HepG2 (cell line): Measurements from ENCODE around the gene SNX3. TPM values are rescaled to one million over a fixed set of nuclear protein-coding genes. Genes with fewer than 3 reads are reported as not detected.

ENCODE experiments used
- ATAC-seq: fragments of 200-7000 bp; cut with Tn5 transposase; 3 replicates; pipeline ENCODE4 v1.9.1; 2020; ENCODE audit warnings: mild to moderate bottlenecking, moderate library complexity
- BruUV-seq: library from RNA; stranded (reverse); fragments of 400-500 nt; replicated peaks from 2 replicates; lab custom pipeline; 2021; lab: Mats Ljungman, UMichigan
- CTCF ChIA-PET: fragments of 300-600 bp; formaldehyde crosslinking; extraction: SDS; loops from one replicate; lab custom pipeline; 2021; ENCODE audit warnings: low total read pairs, inconsistent platforms, low intra/inter-chr PET ratio; lab: Yijun Ruan, JAX
- POLR2A ChIA-PET: fragments of 350-600 bp; sonication (Branson Sonifier 250); formaldehyde crosslinking; loops from one replicate; lab custom pipeline; 2020; ENCODE audit warnings: antibody characterized with exemption, inconsistent platforms; lab: Yijun Ruan, JAX
- DNase-seq: peaks from one replicate; pipeline ENCODE4 v3.0.0-alpha.2; 2015; ENCODE audit warnings: low spot score
- FAIRE-seq: peaks from 3 replicates; lab custom pipeline; 2011; peaks lifted over from hg19 to GRCh38; lab: Jason Lieb, UNC
- H2AFZ ChIP-seq: one replicate; pipeline ENCODE4 v1.6.1; 2011; ENCODE audit warnings: low read length, inconsistent platforms
- H3K27ac ChIP-seq: fragments of 300-600 bp; 3 replicates; pipeline ENCODE4 v1.8.0; 2011; ENCODE audit warnings: mixed run types, mild to moderate bottlenecking, mixed read lengths, low read length, inconsistent platforms; ENCODE audit not compliant: insufficient read depth; ENCODE audit errors: extremely low read length
- H3K27me3 ChIP-seq, 2 experiments: fragments of 200-600 bp in 1 of 2; 2 replicates in 1 of 2; 3 replicates in 1 of 2; pipeline versions ENCODE4 v1.6.0 to v1.8.0; 2011; ENCODE audit warnings: low read length in 2 of 2, mild to moderate bottlenecking in 2 of 2, moderate library complexity in 2 of 2, inconsistent platforms in 1 of 2; ENCODE audit not compliant: insufficient read depth in 2 of 2, control insufficient read depth in 1 of 2
- H3K36me3 ChIP-seq, 2 experiments: fragments of 200-600 bp in 1 of 2; replicated peaks in 1 of 2; 2 replicates in 1 of 2; 3 replicates in 1 of 2; pipeline versions ENCODE4 v1.5.1 to v1.8.0; 2011; ENCODE audit warnings: low read length in 2 of 2, inconsistent platforms in 1 of 2; ENCODE audit not compliant: insufficient read depth in 2 of 2, control insufficient read depth in 1 of 2
- H3K4me1 ChIP-seq: 2 replicates; pipeline ENCODE4 v1.5.1; 2012; ENCODE audit warnings: low read length, inconsistent platforms; ENCODE audit not compliant: insufficient read depth
- H3K4me2 ChIP-seq: 2 replicates; pipeline ENCODE4 v1.6.0; 2011; ENCODE audit warnings: low read depth, low read length, inconsistent platforms
- H3K4me3 ChIP-seq, 3 experiments: fragments of 200-600 bp in 1 of 3; sonication (generic), shearing (Covaris generic) in 1 of 3; replicated peaks in 1 of 3; 2 replicates each; pipeline ENCODE4 v1.5.1; 2011 to 2016; ENCODE audit warnings: low read length in 3 of 3, inconsistent platforms in 2 of 3, low read depth in 2 of 3, mild to moderate bottlenecking in 2 of 3, control low read depth in 1 of 3, mixed read lengths in 1 of 3; ENCODE audit not compliant: insufficient read depth in 1 of 3
- H3K79me2 ChIP-seq: one replicate; pipeline ENCODE4 v1.6.1; 2011; ENCODE audit warnings: low read length, inconsistent platforms; ENCODE audit not compliant: insufficient read depth
- H3K9ac ChIP-seq: 2 replicates; pipeline ENCODE4 v1.6.0; 2011; ENCODE audit warnings: mild to moderate bottlenecking, low read depth, low read length, inconsistent platforms; ENCODE audit not compliant: insufficient read depth
- H3K9me3 ChIP-seq: 2 replicates; pipeline ENCODE4 v1.5.1; 2012; ENCODE audit warnings: mild to moderate bottlenecking, low read length
- H4K20me1 ChIP-seq: 2 replicates; pipeline ENCODE4 v1.6.0; 2011; ENCODE audit warnings: inconsistent platforms, mild to moderate bottlenecking, low read length, moderate library complexity; ENCODE audit not compliant: insufficient read depth
- AGO1 ChIP-seq: fragments of 200-400 bp; formaldehyde crosslinking; IDR thresholded peaks from 2 replicates; pipeline ENCODE4 v1.6.1; 2017; ENCODE audit warnings: mild to moderate bottlenecking, low read depth, low read length, moderate library complexity; ENCODE audit not compliant: poor library complexity, severe bottlenecking
- ATF7-NPFF ChIP-seq: sonication (generic); formaldehyde crosslinking; IDR thresholded peaks from 2 replicates; pipeline ENCODE4 v1.8.1; 2023; ENCODE audit warnings: mild to moderate bottlenecking, low read depth, missing genetic modification reagents, moderate library complexity
- HMG20A ChIP-seq: IDR thresholded peaks from 2 replicates; pipeline ENCODE4 v1.6.1; 2016; ENCODE audit warnings: borderline replicate concordance
- ZBTB20 ChIP-seq: sonication (generic); formaldehyde crosslinking; IDR thresholded peaks from 2 replicates; pipeline ENCODE4 v1.8.1; 2023; ENCODE audit warnings: missing genetic modification reagents, low read depth, mild to moderate bottlenecking, borderline replicate concordance
- ZBTB7A ChIP-seq: sonication (generic); formaldehyde crosslinking; IDR thresholded peaks from 2 replicates; pipeline ENCODE4 v1.8.0; 2022; ENCODE audit warnings: mild to moderate bottlenecking, missing genetic modification reagents
- ZNF326 ChIP-seq: sonication (generic); formaldehyde crosslinking; IDR thresholded peaks from 2 replicates; pipeline ENCODE4 v1.4.0; 2020; ENCODE audit warnings: missing genetic modification reagents, borderline replicate concordance
- ZNF7 ChIP-seq: IDR thresholded peaks from 2 replicates; pipeline ENCODE4 v1.6.1; 2016; ENCODE audit warnings: missing biosample characterization, missing genetic modification reagents
- ZSCAN31 ChIP-seq: sonication (generic); formaldehyde crosslinking; IDR thresholded peaks from 2 replicates; pipeline ENCODE4 v1.5.0; 2020; ENCODE audit warnings: low read depth, mild to moderate bottlenecking, missing genetic modification reagents
- WGBS: methylation state at CpG from one replicate; pipeline ENCODE4 v1.1.6; 2017; ENCODE audit warnings: low lambda C conversion rate; 5-methylcytosine and 5-hydroxymethylcytosine counted together
- in situ Hi-C: cut with HindIII; loops from 2 replicates; pipeline ENCODE4 v1.10.0; 2017; ENCODE audit warnings: low pct_unique_long_range_greater_than_20kb; ENCODE audit not compliant: extremely low pct_ligation_motif_present
- intact Hi-C: fragments of 100-400 bp; cut with micrococcal nuclease; formaldehyde crosslinking; loops from one replicate; pipeline ENCODE4 v1.10.0; 2022; ENCODE audit not compliant: unreplicated experiment
- polyA plus RNA-seq, 8 experiments: library from polyadenylated mRNA; depleted of rRNA in 3 of 8; stranded (reverse) in 7 of 8; unstranded in 1 of 8; fragments of >200 nt; fragmentation: Illumina TruSeq in 4 of 8; extraction: Trizol in 4 of 8; gene quantifications; 2 replicates each; pipeline versions ENCODE4 v1.2.1 to v1.2.3, GENCODE V29; 2011 to 2016; ENCODE audit warnings: low read depth in 4 of 8, missing spikeins in 1 of 8, mixed read lengths in 1 of 8; ENCODE audit not compliant: insufficient read depth in 1 of 8
- total RNA-seq, 5 experiments: library from RNA; depleted of rRNA; stranded (reverse); fragments of >200 nt; fragmentation: Illumina TruSeq; extraction: Trizol; gene quantifications; 2 replicates each; pipeline ENCODE4 v1.2.3, GENCODE V29; 2016; ENCODE audit warnings: low read depth in 1 of 5
- TF ChIP-seq, protein P1 (sequence below): sonication (generic); formaldehyde crosslinking; IDR thresholded peaks from 2 replicates; pipeline ENCODE4 v1.8.0; 2022; ENCODE audit warnings: mild to moderate bottlenecking, missing genetic modification reagents, moderate library complexity
- TF ChIP-seq, protein P2 (sequence below), 2 experiments: fragments of 450-650 bp in 1 of 2; sonication (generic) in 1 of 2; formaldehyde crosslinking in 1 of 2; IDR thresholded peaks; 2 replicates each; pipeline versions ENCODE4 v1.6.1 to v1.8.0; 2016 to 2022; ENCODE audit warnings: antibody characterized with exemption in 1 of 2, mild to moderate bottlenecking in 1 of 2, missing genetic modification reagents in 1 of 2
- TF ChIP-seq, protein P3 (sequence below): IDR thresholded peaks from 2 replicates; pipeline ENCODE4 v1.6.1; 2016; ENCODE audit warnings: missing biosample characterization, missing genetic modification reagents, low read depth

The SNX3 gene
- total and polyA plus RNA-seq, 2 of the 13 experiments (the other 11 are each of a cell fraction or from before 2014, with no cell fraction given): 84.9 to 226 TPM

DNA sequence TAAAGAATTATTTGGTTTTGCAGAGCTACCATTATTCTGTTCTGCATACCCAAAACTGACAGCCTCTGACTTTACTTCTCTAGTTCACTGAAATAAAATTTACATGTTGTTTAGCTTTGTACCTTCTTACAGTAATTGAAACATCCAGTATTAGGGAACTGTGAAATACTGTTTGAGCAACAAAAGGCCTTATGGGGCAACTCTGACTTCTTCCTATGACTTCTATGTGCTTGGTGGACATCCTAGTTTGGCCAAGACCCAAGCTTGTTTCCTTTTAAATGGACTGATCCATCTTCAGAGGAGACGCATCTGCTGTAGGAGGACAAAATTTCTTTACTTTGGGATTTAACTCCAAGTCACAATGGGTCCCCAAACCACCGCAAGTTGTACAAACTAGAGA lies 50.3 kb downstream of the SNX3 start:
- Histone ChIP-seq H3K4me2 (no peak overlapping the region), H3K4me1 (no peaks in the 10 kb centered on the region), H3K27ac (no peak overlapping the region), H3K9ac (no peak overlapping the region), H3K4me3 (no peak overlapping the region), H2AFZ (no peak overlapping the region), H3K36me3 (peaks cover 6 to 28% of the 10 kb centered on the region in 2 experiments; a peak in 4 of 5 replicates), H3K9me3 (no peaks in the 10 kb centered on the region), H3K27me3 (no peaks in the 10 kb centered on the region), H4K20me1 (no peaks in the 10 kb centered on the region), H3K79me2 (no peaks in the 10 kb centered on the region)
- TF ChIP-seq ZBTB7A (CRISPR knock-in tag): no peak
- TF ChIP-seq ZSCAN31 (CRISPR knock-in tag): no peak
- TF ChIP-seq, protein P1, sequence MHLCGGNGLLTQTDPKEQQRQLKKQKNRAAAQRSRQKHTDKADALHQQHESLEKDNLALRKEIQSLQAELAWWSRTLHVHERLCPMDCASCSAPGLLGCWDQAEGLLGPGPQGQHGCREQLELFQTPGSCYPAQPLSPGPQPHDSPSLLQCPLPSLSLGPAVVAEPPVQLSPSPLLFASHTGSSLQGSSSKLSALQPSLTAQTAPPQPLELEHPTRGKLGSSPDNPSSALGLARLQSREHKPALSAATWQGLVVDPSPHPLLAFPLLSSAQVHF (CRISPR knock-in tag): no peak
- TF ChIP-seq ZNF326 (CRISPR knock-in tag): no peak
- TF ChIP-seq ZBTB20: no peak
- no peak for TF ChIP-seq ATF7-NPFF (CRISPR knock-in tag)
- TF ChIP-seq HMG20A (CRISPR knock-in tag): no peak
- no peak for TF ChIP-seq ZNF7 (CRISPR knock-in tag)
- TF ChIP-seq, protein P2, sequence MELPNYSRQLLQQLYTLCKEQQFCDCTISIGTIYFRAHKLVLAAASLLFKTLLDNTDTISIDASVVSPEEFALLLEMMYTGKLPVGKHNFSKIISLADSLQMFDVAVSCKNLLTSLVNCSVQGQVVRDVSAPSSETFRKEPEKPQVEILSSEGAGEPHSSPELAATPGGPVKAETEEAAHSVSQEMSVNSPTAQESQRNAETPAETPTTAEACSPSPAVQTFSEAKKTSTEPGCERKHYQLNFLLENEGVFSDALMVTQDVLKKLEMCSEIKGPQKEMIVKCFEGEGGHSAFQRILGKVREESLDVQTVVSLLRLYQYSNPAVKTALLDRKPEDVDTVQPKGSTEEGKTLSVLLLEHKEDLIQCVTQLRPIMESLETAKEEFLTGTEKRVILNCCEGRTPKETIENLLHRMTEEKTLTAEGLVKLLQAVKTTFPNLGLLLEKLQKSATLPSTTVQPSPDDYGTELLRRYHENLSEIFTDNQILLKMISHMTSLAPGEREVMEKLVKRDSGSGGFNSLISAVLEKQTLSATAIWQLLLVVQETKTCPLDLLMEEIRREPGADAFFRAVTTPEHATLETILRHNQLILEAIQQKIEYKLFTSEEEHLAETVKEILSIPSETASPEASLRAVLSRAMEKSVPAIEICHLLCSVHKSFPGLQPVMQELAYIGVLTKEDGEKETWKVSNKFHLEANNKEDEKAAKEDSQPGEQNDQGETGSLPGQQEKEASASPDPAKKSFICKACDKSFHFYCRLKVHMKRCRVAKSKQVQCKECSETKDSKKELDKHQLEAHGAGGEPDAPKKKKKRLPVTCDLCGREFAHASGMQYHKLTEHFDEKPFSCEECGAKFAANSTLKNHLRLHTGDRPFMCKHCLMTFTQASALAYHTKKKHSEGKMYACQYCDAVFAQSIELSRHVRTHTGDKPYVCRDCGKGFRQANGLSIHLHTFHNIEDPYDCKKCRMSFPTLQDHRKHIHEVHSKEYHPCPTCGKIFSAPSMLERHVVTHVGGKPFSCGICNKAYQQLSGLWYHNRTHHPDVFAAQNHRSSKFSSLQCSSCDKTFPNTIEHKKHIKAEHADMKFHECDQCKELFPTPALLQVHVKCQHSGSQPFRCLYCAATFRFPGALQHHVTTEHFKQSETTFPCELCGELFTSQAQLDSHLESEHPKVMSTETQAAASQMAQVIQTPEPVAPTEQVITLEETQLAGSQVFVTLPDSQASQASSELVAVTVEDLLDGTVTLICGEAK (IDR thresholded peaks at IDR 0.05): no peak
- TF ChIP-seq, protein P2 (CRISPR knock-in tag; IDR thresholded peaks at IDR 0.05): no peak
- TF ChIP-seq, protein P3, sequence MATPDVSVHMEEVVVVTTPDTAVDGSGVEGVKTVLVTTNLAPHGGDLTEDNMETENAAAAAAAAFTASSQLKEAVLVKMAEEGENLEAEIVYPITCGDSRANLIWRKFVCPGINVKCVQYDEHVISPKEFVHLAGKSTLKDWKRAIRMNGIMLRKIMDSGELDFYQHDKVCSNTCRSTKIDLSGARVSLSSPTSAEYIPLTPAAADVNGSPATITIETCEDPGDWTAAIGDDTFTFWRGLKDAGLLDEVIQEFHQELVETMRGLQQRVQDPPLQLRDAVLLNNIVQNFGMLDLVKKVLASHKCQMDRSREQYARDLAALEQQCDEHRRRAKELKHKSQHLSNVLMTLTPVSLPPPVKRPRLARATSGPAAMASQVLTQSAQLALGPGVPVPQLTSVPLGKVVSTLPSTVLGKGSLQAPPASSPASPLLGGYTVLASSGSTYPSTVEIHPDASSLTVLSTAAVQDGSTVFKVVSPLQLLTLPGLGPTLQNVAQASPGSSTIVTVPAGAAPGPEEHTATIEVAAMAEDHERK (CRISPR knock-in tag): no peak
- no peak for TF ChIP-seq AGO1
- ChIA-PET POLR2A (no interaction called here), CTCF (no interaction called here)
- 100% methylated on average over 2 of the region's 2 CpGs for WGBS
- DNase-seq: no peak
- no peak for ATAC-seq
- in situ Hi-C loops: no loop called here
- FAIRE-seq: no peak
- BruUV-seq: no TSS peak
- intact Hi-C loops: no loop called here
